Neuronal stem cell (in vitro differentiated cells): ENCODE results near the gene AHCYL2.

Experiments used
- DNase-seq: peaks from one replicate; pipeline ENCODE4 v3.0.0-alpha.2; 2013; ENCODE audit warnings: low spot score
- H2AFZ ChIP-seq: one replicate; pipeline ENCODE4 v1.6.1; 2013; ENCODE audit warnings: mild to moderate bottlenecking, low read length, inconsistent platforms
- H2AK5ac ChIP-seq: 2 replicates; pipeline ENCODE4 v1.6.1; 2013; ENCODE audit warnings: low read depth, mild to moderate bottlenecking, inconsistent platforms, low read length, moderate library complexity, mixed read lengths
- H2BK120ac ChIP-seq: 2 replicates; pipeline ENCODE4 v1.6.1; 2013; ENCODE audit warnings: low read depth, mild to moderate bottlenecking, inconsistent platforms, low read length, moderate library complexity, mixed read lengths
- H2BK12ac ChIP-seq: one replicate; pipeline ENCODE4 v1.6.1; 2013; ENCODE audit warnings: low read length, inconsistent platforms
- H2BK15ac ChIP-seq: 2 replicates; pipeline ENCODE4 v1.6.1; 2013; ENCODE audit warnings: mild to moderate bottlenecking, low read length, inconsistent platforms, mixed read lengths
- H2BK5ac ChIP-seq: one replicate; pipeline ENCODE4 v1.6.1; 2013; ENCODE audit warnings: inconsistent platforms, mild to moderate bottlenecking, low read length, moderate library complexity
- H3K14ac ChIP-seq: one replicate; pipeline ENCODE4 v1.6.1; 2013; ENCODE audit warnings: low read length, inconsistent platforms
- H3K18ac ChIP-seq: 2 replicates; pipeline ENCODE4 v1.6.1; 2013; ENCODE audit warnings: low read length, inconsistent platforms
- H3K23ac ChIP-seq: 2 replicates; pipeline ENCODE4 v1.6.1; 2013; ENCODE audit warnings: low read depth, mild to moderate bottlenecking, mixed read lengths, low read length, inconsistent platforms; ENCODE audit not compliant: poor library complexity
- H3K27ac ChIP-seq: replicated peaks from 3 replicates; pipeline ENCODE4 v1.5.1; 2013; ENCODE audit warnings: low read length, inconsistent platforms
- H3K27me3 ChIP-seq, 3 experiments: 2 replicates each; pipeline ENCODE4 v1.6.1; 2013; ENCODE audit warnings: low read length in 3 of 3, mild to moderate bottlenecking in 2 of 3, inconsistent platforms in 1 of 3, low read depth in 1 of 3, mixed read lengths in 1 of 3, moderate library complexity in 1 of 3; ENCODE audit not compliant: control insufficient read depth in 3 of 3, insufficient read depth in 3 of 3
- H3K36me3 ChIP-seq, 2 donors: replicated peaks in 1 of 2; 2 replicates each; pipeline ENCODE4 v1.6.1; 2013; ENCODE audit warnings: low read length in 2 of 2; ENCODE audit not compliant: control insufficient read depth in 2 of 2, insufficient read depth in 2 of 2
- H3K4ac ChIP-seq: 2 replicates; pipeline ENCODE4 v1.6.1; 2013; ENCODE audit warnings: inconsistent platforms, mild to moderate bottlenecking, low read length, moderate library complexity
- H3K4me1 ChIP-seq, 2 donors: 1 replicate in 1 of 2; 2 replicates in 1 of 2; pipeline ENCODE4 v1.6.1; 2013; ENCODE audit warnings: low read length in 2 of 2, low read depth in 1 of 2; ENCODE audit not compliant: control insufficient read depth in 2 of 2, insufficient read depth in 1 of 2
- H3K4me2 ChIP-seq: one replicate; pipeline ENCODE4 v1.6.1; 2013; ENCODE audit warnings: mild to moderate bottlenecking, low read length, inconsistent platforms; ENCODE audit not compliant: insufficient read depth, poor library complexity, severe bottlenecking
- H3K4me3 ChIP-seq, 2 donors: 2 replicates each; pipeline ENCODE4 v1.5.1; 2013; ENCODE audit warnings: low read length in 2 of 2, mild to moderate bottlenecking in 2 of 2, inconsistent platforms in 1 of 2, moderate library complexity in 1 of 2
- H3K79me1 ChIP-seq: one replicate; pipeline ENCODE4 v1.6.1; 2013; ENCODE audit warnings: low read depth, mild to moderate bottlenecking, inconsistent platforms, low read length, moderate library complexity
- H3K9ac ChIP-seq: one replicate; pipeline ENCODE4 v1.6.1; 2013; ENCODE audit warnings: mild to moderate bottlenecking, low read depth, low read length, inconsistent platforms; ENCODE audit not compliant: poor library complexity
- H3K9me3 ChIP-seq, 2 donors: replicated peaks in 1 of 2; 2 replicates each; pipeline versions ENCODE3 to v1.6.1; 2013; ENCODE audit warnings: low read length in 2 of 2, mild to moderate bottlenecking in 2 of 2, inconsistent platforms in 1 of 2, low read depth in 1 of 2, mixed read lengths in 1 of 2, moderate library complexity in 1 of 2; ENCODE audit not compliant: control insufficient read depth in 2 of 2, insufficient read depth in 1 of 2
- H4K8ac ChIP-seq: one replicate; pipeline ENCODE4 v1.6.1; 2013; ENCODE audit warnings: low read depth, mild to moderate bottlenecking, inconsistent platforms, low read length, moderate library complexity
- H4K91ac ChIP-seq: one replicate; pipeline ENCODE4 v1.6.1; 2013; ENCODE audit warnings: low read length, low read depth, mild to moderate bottlenecking, inconsistent platforms; ENCODE audit not compliant: poor library complexity
- WGBS, 2 donors: extraction: QIAGEN DNeasy Blood & Tissue Kit; methylation state at CpG; one replicate each; pipeline ENCODE4 v1.1.7; 2013; ENCODE audit warnings: missing lambda C conversion rate in 2 of 2, mixed read lengths in 1 of 2; ENCODE audit not compliant: insufficient read length in 2 of 2, insufficient replicate concordance in 1 of 2; ENCODE audit errors: extremely low coverage in 2 of 2; 5-methylcytosine and 5-hydroxymethylcytosine counted together

Gene AHCYL2

DNA sequence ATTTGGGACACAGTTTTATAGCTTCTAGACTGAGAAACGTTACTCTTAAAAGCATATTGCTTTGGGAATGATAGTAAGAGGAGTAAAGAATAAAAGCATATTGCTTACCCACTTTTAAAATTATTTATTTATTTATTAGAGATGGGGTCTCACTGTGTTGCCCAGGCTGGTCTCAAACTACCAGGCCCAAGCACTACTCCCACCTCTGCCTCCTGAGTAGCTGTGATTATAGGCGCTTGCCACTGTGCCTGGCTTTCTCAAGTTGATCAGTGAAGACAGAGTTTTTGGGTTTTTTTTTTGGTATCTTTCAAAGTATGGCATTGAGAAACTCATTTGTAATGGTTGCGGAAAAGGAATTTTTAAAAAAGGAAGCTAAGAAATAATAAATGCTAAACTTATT lies 68.0 kb downstream of the AHCYL2 start:
- no peak overlapping the region for H2BK12ac ChIP-seq
- H3K4me2 ChIP-seq = no peak overlapping the region
- no CpG with 5 or more reads among the region's 3 CpGs for WGBS, 2 donors

DNA sequence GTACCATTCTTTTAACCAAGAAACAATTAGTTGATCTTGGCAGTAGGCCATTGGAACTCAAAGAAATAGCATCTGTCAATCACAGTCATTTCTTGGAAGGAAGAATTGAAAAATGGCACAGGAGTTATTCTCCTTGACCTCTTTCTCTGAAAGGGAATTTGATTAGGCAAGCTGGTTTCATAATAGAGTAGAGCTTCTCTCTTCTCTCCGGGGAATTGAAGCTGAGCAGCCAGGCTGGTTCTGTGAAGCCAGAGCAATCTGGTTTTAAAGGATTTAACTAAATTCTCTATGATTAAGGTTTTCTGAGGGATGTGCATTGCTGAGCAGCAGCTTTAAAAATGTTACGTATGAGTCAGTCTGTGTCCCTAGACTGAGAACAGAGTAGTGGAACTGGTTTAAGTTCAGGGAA lies 70.2 kb downstream of the AHCYL2 start:
- H3K79me1 ChIP-seq = peaks cover under 1% of the 10 kb centered on the region
- no peaks in the 10 kb centered on the region for H3K27me3 ChIP-seq
- no peak for DNase-seq
- no peak overlapping the region for H3K4me2 ChIP-seq
- no peak overlapping the region for H3K14ac ChIP-seq
- H3K23ac ChIP-seq = no peak overlapping the region
- H3K36me3 ChIP-seq = peaks cover 0 to 3% of the 10 kb centered on the region in 2 donors
- WGBS, 2 donors = no CpG with 5 or more reads among the region's 2 CpGs
- H3K18ac ChIP-seq = no peak overlapping the region
- no peak overlapping the region for H2BK120ac ChIP-seq
- H3K9me3 ChIP-seq = peaks cover 0 to 1% of the 10 kb centered on the region in 2 donors
- H3K9ac ChIP-seq = no peak overlapping the region
- H4K91ac ChIP-seq = no peak overlapping the region
- no peak overlapping the region for H4K8ac ChIP-seq
- H2BK5ac ChIP-seq = no peak overlapping the region
- H2BK15ac ChIP-seq = no peak overlapping the region
- H2BK12ac ChIP-seq = no peak overlapping the region
- peaks cover 5 to 31% of the 10 kb centered on the region in 2 donors for H3K4me1 ChIP-seq
- H2AK5ac ChIP-seq = no peak overlapping the region
- H2AFZ ChIP-seq = no peak overlapping the region
- peak overlapping the region; percentile 26 for H3K27ac ChIP-seq
- no peak overlapping the region for H3K4me3 ChIP-seq
- H3K4ac ChIP-seq = no peak overlapping the region

More for the DNA sequence above, 68.0 kb downstream of the AHCYL2 start:
- Histone ChIP-seq H4K8ac (no peak overlapping the region), H3K18ac (no peak overlapping the region), H2AFZ (no peak overlapping the region), H3K4me3 (no peak overlapping the region), H3K14ac (no peak overlapping the region), H3K36me3 (peaks cover 0 to 17% of the 10 kb centered on the region in 2 donors), H3K27ac (no peak overlapping the region), H3K4me1 (peaks cover 5 to 31% of the 10 kb centered on the region in 2 donors), H3K27me3 (no peaks in the 10 kb centered on the region), H3K79me1 (peaks cover 2% of the 10 kb centered on the region), H3K9me3 (no peaks in the 10 kb centered on the region), H4K91ac (no peak overlapping the region), H3K4ac (no peak overlapping the region), H2BK120ac (no peak overlapping the region), H2AK5ac (no peak overlapping the region), H3K23ac (no peak overlapping the region), H2BK15ac (no peak overlapping the region), H2BK5ac (no peak overlapping the region), H3K9ac (no peak overlapping the region)
- DNase-seq = no peak

DNA sequence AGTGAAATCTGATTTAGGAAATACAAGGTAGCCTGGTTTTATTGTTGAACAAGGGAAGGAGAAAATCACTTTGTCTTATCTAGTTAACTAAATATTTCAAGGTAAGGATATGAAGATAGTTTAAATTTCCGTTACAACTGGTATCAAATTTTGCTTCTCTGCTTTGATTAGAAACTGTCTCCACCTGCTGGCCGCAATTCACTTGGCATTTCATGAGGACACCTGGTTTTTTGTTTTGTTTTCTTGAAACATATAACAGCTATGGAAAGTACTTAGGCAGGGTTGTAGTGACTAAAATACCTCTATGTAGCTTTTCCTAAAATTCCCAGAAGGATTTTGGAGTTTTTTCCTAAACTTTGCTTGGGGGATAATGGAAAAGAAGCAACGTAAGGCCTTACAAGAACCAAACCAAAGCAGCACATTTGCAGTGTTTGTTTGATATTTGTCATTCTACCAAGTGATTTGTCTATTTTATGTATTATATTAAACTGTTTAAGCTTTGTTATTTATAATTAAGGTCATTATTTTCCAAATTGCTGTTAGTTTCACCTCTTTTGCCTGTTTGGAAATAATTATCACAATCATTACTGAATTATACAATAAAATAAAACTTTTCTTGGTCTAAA lies 73.6 kb downstream of the AHCYL2 start:
- Histone ChIP-seq H3K4me1 (peaks cover 5 to 31% of the 10 kb centered on the region in 2 donors), H3K4ac (no peak overlapping the region), H3K14ac (no peak overlapping the region), H3K36me3 (peaks cover 0 to 3% of the 10 kb centered on the region in 2 donors), H3K79me1 (no peaks in the 10 kb centered on the region), H2BK120ac (no peak overlapping the region), H2BK5ac (no peak overlapping the region), H3K9me3 (peaks cover 0 to 24% of the 10 kb centered on the region in 2 donors), H3K9ac (no peak overlapping the region), H2AFZ (no peak overlapping the region), H2BK15ac (no peak overlapping the region), H2BK12ac (no peak overlapping the region), H3K27me3 (no peaks in the 10 kb centered on the region), H2AK5ac (no peak overlapping the region), H3K23ac (no peak overlapping the region), H4K91ac (no peak overlapping the region), H3K18ac (no peak overlapping the region), H3K4me2 (no peak overlapping the region), H3K4me3 (no peak overlapping the region), H4K8ac (no peak overlapping the region), H3K27ac (no peak overlapping the region)
- DNase-seq = peak; percentile 26
- no CpG with 5 or more reads among the region's 3 CpGs for WGBS, 2 donors

DNA sequence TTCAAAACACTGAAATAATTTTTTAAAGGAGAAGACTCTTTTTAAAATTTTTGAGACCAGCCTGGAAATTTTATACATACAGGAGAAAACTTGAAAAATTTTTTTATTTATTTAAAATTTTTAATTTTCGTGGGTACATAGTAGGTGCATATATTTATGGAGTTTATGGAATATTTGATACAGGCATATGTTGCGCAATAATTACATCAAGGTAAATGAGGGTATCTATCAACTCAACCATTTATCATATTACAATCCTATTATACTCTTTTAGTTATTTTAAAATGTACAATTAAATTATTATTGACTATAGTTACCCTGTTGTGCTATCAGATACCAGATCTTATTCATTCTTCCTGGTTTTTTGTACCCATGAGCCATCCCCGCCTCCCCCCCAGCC lies 75.1 kb downstream of the AHCYL2 start:
- Histone ChIP-seq H3K4me1 (peaks cover 4 to 16% of the 10 kb centered on the region in 2 donors), H2AK5ac (no peak overlapping the region), H3K9me3 (peaks cover 0 to 34% of the 10 kb centered on the region in 2 donors), H3K4ac (no peak overlapping the region), H2BK120ac (no peak overlapping the region), H3K27ac (no peak overlapping the region), H3K4me3 (no peak overlapping the region), H3K9ac (no peak overlapping the region), H3K4me2 (no peak overlapping the region), H2BK5ac (no peak overlapping the region), H2AFZ (no peak overlapping the region), H3K18ac (no peak overlapping the region), H3K14ac (no peak overlapping the region), H2BK12ac (no peak overlapping the region), H3K23ac (no peak overlapping the region), H4K91ac (no peak overlapping the region), H3K79me1 (no peaks in the 10 kb centered on the region), H3K36me3 (peaks cover 0 to 3% of the 10 kb centered on the region in 2 donors), H3K27me3 (no peaks in the 10 kb centered on the region), H2BK15ac (no peak overlapping the region), H4K8ac (no peak overlapping the region)
- DNase-seq = no peak
- WGBS, 2 donors = 100% methylated on average over 1 of the region's 3 CpGs; no CpG with 5 or more reads in 1 of the 2 donors
